ENCODE measurements around the gene ADI1.

GRCh38 chr2:3504741-3505140 lies 14.6 kb downstream of the ADI1 start:
- no peak for TF ChIP-seq EZH2 (IDR thresholded peaks at IDR 0.05; ENCODE audit: insufficient read depth, poor library complexity, severe bottlenecking)
- no peak for TF ChIP-seq EZH2phosphoT487 (IDR thresholded peaks at IDR 0.05; ENCODE audit: insufficient read depth, low read depth)
